HG02852 (cell line): ENCODE results near the gene SIRT5.

Experiments
- ATAC-seq: cut with Tn5 transposase; IDR thresholded peaks from one replicate; pipeline ENCODE4 v1.9.1; 2021; ENCODE audit warnings: mild to moderate bottlenecking, moderate library complexity; ENCODE audit not compliant: unreplicated experiment

Gene SIRT5

GRCh38 chr6:13586603-13587542, 12.5 kb downstream of the SIRT5 start:
- no peak for ATAC-seq

- no peak for ATAC-seq
Observed at GRCh38 chr6:13589801-13590200, 15.4 kb downstream of the SIRT5 start.

- no peak for ATAC-seq
Observed at GRCh38 chr6:13590574-13591153, 16.3 kb downstream of the SIRT5 start.

- no peak for ATAC-seq
Observed at GRCh38 chr6:13591205-13591921, 17.0 kb downstream of the SIRT5 start.

GRCh38 chr6:13593103-13593502, 18.7 kb downstream of the SIRT5 start:
- no peak for ATAC-seq

- ATAC-seq = no peak
Observed at GRCh38 chr6:13593720-13594119, 19.3 kb downstream of the SIRT5 start.

- ATAC-seq = no peak
Observed at GRCh38 chr6:13597073-13597472, 22.7 kb downstream of the SIRT5 start.

GRCh38 chr6:13600036-13600435, 25.6 kb downstream of the SIRT5 start:
- no peak for ATAC-seq

GRCh38 chr6:13604135-13604534, 29.7 kb downstream of the SIRT5 start:
- ATAC-seq = no peak

GRCh38 chr6:13604546-13605416, 30.4 kb downstream of the SIRT5 start:
- ATAC-seq = no peak

GRCh38 chr6:13605634-13606033, 31.2 kb downstream of the SIRT5 start:
- no peak for ATAC-seq

GRCh38 chr6:13611715-13612114, 37.3 kb downstream of the SIRT5 start:
- no peak for ATAC-seq

GRCh38 chr6:13613029-13613594, 38.7 kb downstream of the SIRT5 start:
- ATAC-seq = no peak

GRCh38 chr6:13614126-13614925, 39.9 kb downstream of the SIRT5 start:
- peak; percentile 22 for ATAC-seq

- peak; percentile 89 for ATAC-seq
Observed at GRCh38 chr6:13614926-13615791, 40.8 kb downstream of the SIRT5 start, which contains the start of gene NOL7. Gene NOL7 (plus strand): TSS chr6:13615335. CDS start chr6:13615359, 24 bp downstream.

- ATAC-seq = peak; percentile 14
Observed at GRCh38 chr6:13615792-13616120, 41.4 kb downstream of the SIRT5 start.

- no peak for ATAC-seq
Observed at GRCh38 chr6:13617066-13617465, 42.7 kb downstream of the SIRT5 start.

- ATAC-seq = no peak
Observed at GRCh38 chr6:13624871-13625288, 50.5 kb downstream of the SIRT5 start.
